ENCODE results near the gene GTPBP4.

- TF ChIP-seq EHF (CRISPR knock-in tag; IDR thresholded peaks at IDR 0.05) (no peak), POLR2A (IDR thresholded peaks at IDR 0.05; ENCODE audit: low read length) (no peak), EP300 (IDR thresholded peaks at IDR 0.05) (no peak), CHD4 (IDR thresholded peaks at IDR 0.05; ENCODE audit: borderline replicate concordance) (no peak)
These were observed 17.1 kb upstream of the GTPBP4 start for GRCh38 chr10:971150-971542.
